Measurements from ENCODE around the gene SIRT4. TPM values are rescaled to one million over a fixed set of nuclear protein-coding genes. Genes with fewer than 3 reads are reported as not detected.
A peak's percentile ranks its signal among the peaks of the same experiment; 100 is the strongest.

SIRT4 gene
- total RNA-seq, 1 donor from 2014 or later, result 3.8 TPM

GRCh38 chr12:120361506-120362208 lies 59.5 kb downstream of the SIRT4 start:
- Histone ChIP-seq H3K4me2 (peak overlapping the region; percentile 83), H3K4me1 (peaks cover 71% of the 10 kb centered on the region)

More at GRCh38 chr12:120361506-120362208, 59.5 kb downstream of the SIRT4 start:
- H3K4me3 Mint-ChIP-seq, result peak overlapping the region; percentile 77
- no peaks in the 10 kb centered on the region for H3K9me3 Mint-ChIP-seq
- Histone ChIP-seq H3K36me3 (no peaks in the 10 kb centered on the region), H3K27me3 (no peaks in the 10 kb centered on the region), H4K20me1 (ENCODE audit: low read depth) (peaks cover 95% of the 10 kb centered on the region), H3K4me3 (peak overlapping the region; percentile 37), H3K79me2 (ENCODE audit: low read depth) (peaks cover 70% of the 10 kb centered on the region), H3K9ac (no peak overlapping the region), H3F3A (ENCODE audit: low read depth) (peaks cover 93% of the 10 kb centered on the region), H3K27ac (peak overlapping the region; percentile 95), H2AFZ (replicated peaks) (no peak overlapping the region), H3K9me3 (ENCODE audit: low read depth) (no peaks in the 10 kb centered on the region)
- TF ChIP-seq, protein P1, sequence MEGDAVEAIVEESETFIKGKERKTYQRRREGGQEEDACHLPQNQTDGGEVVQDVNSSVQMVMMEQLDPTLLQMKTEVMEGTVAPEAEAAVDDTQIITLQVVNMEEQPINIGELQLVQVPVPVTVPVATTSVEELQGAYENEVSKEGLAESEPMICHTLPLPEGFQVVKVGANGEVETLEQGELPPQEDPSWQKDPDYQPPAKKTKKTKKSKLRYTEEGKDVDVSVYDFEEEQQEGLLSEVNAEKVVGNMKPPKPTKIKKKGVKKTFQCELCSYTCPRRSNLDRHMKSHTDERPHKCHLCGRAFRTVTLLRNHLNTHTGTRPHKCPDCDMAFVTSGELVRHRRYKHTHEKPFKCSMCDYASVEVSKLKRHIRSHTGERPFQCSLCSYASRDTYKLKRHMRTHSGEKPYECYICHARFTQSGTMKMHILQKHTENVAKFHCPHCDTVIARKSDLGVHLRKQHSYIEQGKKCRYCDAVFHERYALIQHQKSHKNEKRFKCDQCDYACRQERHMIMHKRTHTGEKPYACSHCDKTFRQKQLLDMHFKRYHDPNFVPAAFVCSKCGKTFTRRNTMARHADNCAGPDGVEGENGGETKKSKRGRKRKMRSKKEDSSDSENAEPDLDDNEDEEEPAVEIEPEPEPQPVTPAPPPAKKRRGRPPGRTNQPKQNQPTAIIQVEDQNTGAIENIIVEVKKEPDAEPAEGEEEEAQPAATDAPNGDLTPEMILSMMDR (IDR thresholded peaks at IDR 0.05), result no peak
- no peak for TF ChIP-seq EZH2phosphoT487 (IDR thresholded peaks at IDR 0.05)
- TF ChIP-seq EZH2 (IDR thresholded peaks at IDR 0.05), result no peak
- peaks cover 93% of the 10 kb centered on the region for H3K4me1 Mint-ChIP-seq
- DNase-seq (ENCODE audit: low spot score), result peak; percentile 100
- peaks cover 22% of the 10 kb centered on the region for H3K27me3 Mint-ChIP-seq (ENCODE audit: insufficient read depth, low read depth)
- peak overlapping the region; percentile 99 for H3K27ac Mint-ChIP-seq
- peaks cover 58% of the 10 kb centered on the region for H3K36me3 Mint-ChIP-seq

Small RNAs within 50 kb of the gene (small RNA-seq; reads per million reads assigned to genes)
- 1,095 reads per million, percentile 99 among the genes with 10 or more reads in this experiment for gene RNU4-1
- gene RNU4-2, result 341 reads per million, percentile 99 among the genes with 10 or more reads in this experiment
- not detected for gene RNU6-1088P

Other genes with a start within 250 kb of the SIRT4 start
- gene RAB35, start 185.6 kb upstream of the SIRT4 start, total RNA-seq (ENCODE audit: low replicate concordance), result 17.5 and 24.5 TPM in 2 replicates
- 60.9 and 74.3 TPM in 2 replicates for gene GCN1, start 107.6 kb upstream of the SIRT4 start, total RNA-seq (ENCODE audit: low replicate concordance)
- gene RPLP0, start 101.2 kb upstream of the SIRT4 start, total RNA-seq (ENCODE audit: low replicate concordance), result 7,069 and 9,364 TPM in 2 replicates
- 8.2 and 19.3 TPM in 2 replicates for gene PXN, start 36.6 kb upstream of the SIRT4 start, total RNA-seq (ENCODE audit: low replicate concordance)
- gene RNU4-2, start 10.4 kb upstream of the SIRT4 start, total RNA-seq (ENCODE audit: low replicate concordance), result under 0.01 TPM in 1 of 2 replicates, not detected in the other
- under 0.01 TPM in 2 replicates for gene RNU4-1, start 9.1 kb upstream of the SIRT4 start, total RNA-seq (ENCODE audit: low replicate concordance)
- gene PLA2G1B, start 25.5 kb downstream of the SIRT4 start, total RNA-seq (ENCODE audit: low replicate concordance), result not detected in 2 replicates
- 40.2 and 48.6 TPM in 2 replicates for gene MSI1, start 66.8 kb downstream of the SIRT4 start, total RNA-seq (ENCODE audit: low replicate concordance)
- 296 and 432 TPM in 2 replicates for gene COX6A1, start 135.8 kb downstream of the SIRT4 start, total RNA-seq (ENCODE audit: low replicate concordance)
- 47.2 and 72.1 TPM in 2 replicates for gene TRIAP1, start 144.1 kb downstream of the SIRT4 start, total RNA-seq (ENCODE audit: low replicate concordance)
- 21.9 and 29.1 TPM in 2 replicates for gene GATC, start 144.1 kb downstream of the SIRT4 start, total RNA-seq (ENCODE audit: low replicate concordance)
- 257 and 273 TPM in 2 replicates for gene SRSF9, start 167.4 kb downstream of the SIRT4 start, total RNA-seq (ENCODE audit: low replicate concordance)
- gene DYNLL1, start 193.8 kb downstream of the SIRT4 start, total RNA-seq (ENCODE audit: low replicate concordance), result 284 and 355 TPM in 2 replicates
- gene COQ5, start 226.8 kb downstream of the SIRT4 start, total RNA-seq (ENCODE audit: low replicate concordance), result 66.7 and 72.7 TPM in 2 replicates
- 75.9 and 131 TPM in 2 replicates for gene RNF10, start 232.0 kb downstream of the SIRT4 start, total RNA-seq (ENCODE audit: low replicate concordance)